ENCODE data around the gene WDFY3.

Gene WDFY3

GRCh38 chr4:84685105-84685504 lies 281.4 kb downstream of the WDFY3 start:
- no peak for TF ChIP-seq TAF1 (IDR thresholded peaks at IDR 0.05; ENCODE audit: low read depth)
- TF ChIP-seq CREB1 (IDR thresholded peaks at IDR 0.05; ENCODE audit: low read depth), result no peak
- TF ChIP-seq EGR1 (IDR thresholded peaks at IDR 0.05), result no peak
- no peak for TF ChIP-seq RAD21 (IDR thresholded peaks at IDR 0.05; ENCODE audit: low read depth)
- no peak for TF ChIP-seq EP300 (IDR thresholded peaks at IDR 0.05; ENCODE audit: borderline replicate concordance)
- TF ChIP-seq REST (IDR thresholded peaks at IDR 0.05; ENCODE audit: low read depth), result no peak
- TF ChIP-seq TEAD4 (IDR thresholded peaks at IDR 0.05), result no peak
- no peak for TF ChIP-seq CEBPB (IDR thresholded peaks at IDR 0.05)
- TF ChIP-seq TCF12 (IDR thresholded peaks at IDR 0.05; ENCODE audit: low read depth), result no peak

- TF ChIP-seq FOXM1 (IDR thresholded peaks at IDR 0.05; ENCODE audit: borderline replicate concordance, low read depth) (no peak), NFIC (IDR thresholded peaks at IDR 0.05) (no peak), CREB1 (IDR thresholded peaks at IDR 0.05; ENCODE audit: low read depth) (no peak)
Observed at GRCh38 chr4:84684361-84684760, 282.1 kb downstream of the WDFY3 start.

GRCh38 chr4:84683064-84683850 lies 283.2 kb downstream of the WDFY3 start:
- TF ChIP-seq CEBPB (IDR thresholded peaks at IDR 0.05) (no peak), FOXM1 (IDR thresholded peaks at IDR 0.05; ENCODE audit: borderline replicate concordance, low read depth) (no peak), TEAD4 (IDR thresholded peaks at IDR 0.05) (no peak), MAX (IDR thresholded peaks at IDR 0.05) (no peak), RAD21 (IDR thresholded peaks at IDR 0.05; ENCODE audit: low read depth) (no peak), CREB1 (IDR thresholded peaks at IDR 0.05; ENCODE audit: low read depth) (no peak), EGR1 (IDR thresholded peaks at IDR 0.05) (no peak), NFIC (IDR thresholded peaks at IDR 0.05) (no peak), YY1 (IDR thresholded peaks at IDR 0.05; ENCODE audit: low read depth) (no peak), ZBTB7A (IDR thresholded peaks at IDR 0.05; ENCODE audit: low read depth) (no peak), TCF12 (IDR thresholded peaks at IDR 0.05; ENCODE audit: low read depth) (no peak), REST (IDR thresholded peaks at IDR 0.05; ENCODE audit: low read depth) (no peak), EP300 (IDR thresholded peaks at IDR 0.05; ENCODE audit: borderline replicate concordance) (no peak)

GRCh38 chr4:84681486-84682274 lies 284.8 kb downstream of the WDFY3 start:
- TF ChIP-seq EP300 (IDR thresholded peaks at IDR 0.05; ENCODE audit: borderline replicate concordance) (no peak), YY1 (IDR thresholded peaks at IDR 0.05; ENCODE audit: low read depth) (no peak), CEBPB (IDR thresholded peaks at IDR 0.05) (no peak), ZBTB7A (IDR thresholded peaks at IDR 0.05; ENCODE audit: low read depth) (no peak), RAD21 (IDR thresholded peaks at IDR 0.05; ENCODE audit: low read depth) (no peak), USF1 (IDR thresholded peaks at IDR 0.05) (no peak), FOXM1 (IDR thresholded peaks at IDR 0.05; ENCODE audit: borderline replicate concordance, low read depth) (no peak)

GRCh38 chr4:84680956-84681355 lies 285.5 kb downstream of the WDFY3 start:
- no peak for TF ChIP-seq RAD21 (IDR thresholded peaks at IDR 0.05; ENCODE audit: low read depth)
- no peak for TF ChIP-seq USF1 (IDR thresholded peaks at IDR 0.05)
- TF ChIP-seq CREB1 (IDR thresholded peaks at IDR 0.05; ENCODE audit: low read depth), result no peak
- no peak for TF ChIP-seq REST (IDR thresholded peaks at IDR 0.05; ENCODE audit: low read depth)
- TF ChIP-seq EP300 (IDR thresholded peaks at IDR 0.05; ENCODE audit: borderline replicate concordance), result no peak
- TF ChIP-seq TCF12 (IDR thresholded peaks at IDR 0.05; ENCODE audit: low read depth), result no peak
- no peak for TF ChIP-seq EGR1 (IDR thresholded peaks at IDR 0.05)
- no peak for TF ChIP-seq TAF1 (IDR thresholded peaks at IDR 0.05; ENCODE audit: low read depth)
- TF ChIP-seq CEBPB (IDR thresholded peaks at IDR 0.05), result no peak
- no peak for TF ChIP-seq NFIC (IDR thresholded peaks at IDR 0.05)
- TF ChIP-seq YY1 (IDR thresholded peaks at IDR 0.05; ENCODE audit: low read depth), result no peak
